GM06990 (cell line): ENCODE data around the gene PDHX.
"Not testable (repeated sequence)": the region's sequence is repeated elsewhere in the genome, so short reads cannot be mapped to it uniquely, and the experiment has no call there.

Experiments used
- DNase-seq: peaks from one replicate; pipeline ENCODE4 v3.0.0-alpha.2; 2011; ENCODE audit not compliant: insufficient read length; ENCODE audit errors: extremely low read depth
- H3K27me3 ChIP-seq: replicated peaks from 2 replicates; pipeline ENCODE4 v1.6.0; 2011; ENCODE audit warnings: low read length; ENCODE audit not compliant: control insufficient read depth, insufficient read depth
- H3K36me3 ChIP-seq: 2 replicates; pipeline ENCODE4 v1.5.1; 2011; ENCODE audit warnings: low read length; ENCODE audit not compliant: control insufficient read depth, insufficient read depth
- H3K4me3 ChIP-seq: replicated peaks from 2 replicates; pipeline ENCODE4 v1.5.1; 2011; ENCODE audit warnings: low read depth, mild to moderate bottlenecking, control low read depth, low read length
- CTCF ChIP-seq: IDR thresholded peaks from 2 replicates; pipeline ENCODE4 v1.5.1; 2011; ENCODE audit warnings: low read length, control low read depth, mild to moderate bottlenecking, inconsistent platforms; ENCODE audit not compliant: insufficient read depth, poor library complexity, severe bottlenecking

Gene PDHX

GRCh38 chr11:34893416-34893815 is 23.0 kb upstream of the PDHX start:
- no peak for TF ChIP-seq CTCF
- H3K36me3 ChIP-seq, result no peaks in the 10 kb centered on the region; the same call in none of the 2 replicates
- no peak overlapping the region for H3K4me3 ChIP-seq
- no peaks in the 10 kb centered on the region for H3K27me3 ChIP-seq
- no peak for DNase-seq

GRCh38 chr11:34896191-34896590 is 20.2 kb upstream of the PDHX start:
- DNase-seq, H3K27me3 ChIP-seq, H3K36me3 ChIP-seq, H3K4me3 ChIP-seq: not testable (repeated sequence)

- no peaks in the 10 kb centered on the region; the same call in 1 of the 2 replicates for H3K36me3 ChIP-seq
- H3K27me3 ChIP-seq, result no peaks in the 10 kb centered on the region
- DNase-seq, result no peak
- no peak for TF ChIP-seq CTCF
- no peak overlapping the region for H3K4me3 ChIP-seq
Observed at GRCh38 chr11:34897171-34897870, 19.1 kb upstream of the PDHX start.

GRCh38 chr11:34898474-34898873 is 17.9 kb upstream of the PDHX start:
- Histone ChIP-seq H3K4me3 (no peak overlapping the region), H3K36me3 (no peaks in the 10 kb centered on the region; the same call in 1 of the 2 replicates)

GRCh38 chr11:34899633-34900016 is 16.8 kb upstream of the PDHX start:
- TF ChIP-seq CTCF, result no peak
- no peak for DNase-seq
- H3K4me3 ChIP-seq, result no peak overlapping the region
- H3K36me3 ChIP-seq, result no peaks in the 10 kb centered on the region; the same call in 1 of the 2 replicates
- no peaks in the 10 kb centered on the region for H3K27me3 ChIP-seq

More at GRCh38 chr11:34898474-34898873, 17.9 kb upstream of the PDHX start:
- no peak for DNase-seq
- H3K27me3 ChIP-seq, result no peaks in the 10 kb centered on the region
- no peak for TF ChIP-seq CTCF

- DNase-seq, result no peak
- H3K27me3 ChIP-seq, result no peaks in the 10 kb centered on the region
- no peaks in the 10 kb centered on the region for H3K36me3 ChIP-seq
- H3K4me3 ChIP-seq, result no peak overlapping the region
- TF ChIP-seq CTCF, result no peak
Observed at GRCh38 chr11:34904421-34904955, 11.9 kb upstream of the PDHX start.
